OCI-M2 (cell line): Measurements from ENCODE around the gene SPACA5.
"Not testable (repeated sequence)": the region's sequence is repeated elsewhere in the genome, so short reads cannot be mapped to it uniquely, and the experiment has no call there.

Experiments
- DNase-seq: peaks from one replicate; lab custom pipeline; 2025; ENCODE audit not compliant: unreplicated experiment; lab: John Stamatoyannopoulos, UW

Gene SPACA5

DNA sequence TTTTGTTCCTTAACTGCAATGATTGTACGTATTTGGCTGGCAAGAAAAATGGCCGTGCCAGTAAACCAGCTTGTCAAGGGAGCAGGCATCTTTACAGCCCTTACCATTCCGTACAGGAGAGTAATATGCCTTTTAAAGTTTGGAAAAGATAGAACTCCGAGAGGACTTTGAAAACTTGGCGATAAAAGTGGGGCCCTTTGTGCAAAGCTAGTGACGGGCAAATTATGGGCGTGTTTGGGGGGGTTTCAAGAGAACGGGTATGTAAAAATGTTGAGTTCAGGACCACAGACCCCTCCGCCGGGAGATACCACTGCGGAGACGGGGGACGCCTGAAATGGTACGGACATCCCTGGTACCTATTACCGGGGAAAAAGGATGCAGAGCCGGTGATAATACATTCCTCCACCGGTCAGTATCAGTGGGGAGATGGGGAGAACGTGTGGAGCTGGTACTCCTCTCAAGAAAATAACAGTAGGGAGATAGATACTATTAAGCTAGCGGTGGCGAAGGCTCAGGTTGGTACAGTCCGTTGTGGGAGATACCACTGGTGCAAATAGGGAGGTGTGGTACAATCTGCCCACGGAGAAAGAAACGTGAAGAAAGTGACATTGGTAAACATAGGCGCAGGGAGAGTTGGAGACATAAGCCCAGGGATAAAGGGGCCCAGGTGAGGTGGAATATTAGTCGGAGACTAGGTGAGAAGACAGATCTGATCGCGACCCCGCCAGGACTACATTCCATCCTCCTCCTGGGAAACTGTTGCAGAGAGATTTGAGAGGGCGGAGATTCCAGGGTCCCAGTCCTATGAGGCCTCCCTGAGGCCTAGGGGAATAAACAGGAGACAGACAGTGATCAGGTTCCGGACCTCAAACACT, 14.5 kb downstream of the SPACA5 start:
- DNase-seq = peak; percentile 67

- no peak for DNase-seq
Observed at GRCh38 chrX:48022100-48022499, 15.3 kb downstream of the SPACA5 start.

GRCh38 chrX:48022738-48023137, 15.9 kb downstream of the SPACA5 start:
- DNase-seq = no peak

- peak; percentile 9 for DNase-seq
Observed at GRCh38 chrX:48025561-48025960, 18.8 kb downstream of the SPACA5 start.

DNA sequence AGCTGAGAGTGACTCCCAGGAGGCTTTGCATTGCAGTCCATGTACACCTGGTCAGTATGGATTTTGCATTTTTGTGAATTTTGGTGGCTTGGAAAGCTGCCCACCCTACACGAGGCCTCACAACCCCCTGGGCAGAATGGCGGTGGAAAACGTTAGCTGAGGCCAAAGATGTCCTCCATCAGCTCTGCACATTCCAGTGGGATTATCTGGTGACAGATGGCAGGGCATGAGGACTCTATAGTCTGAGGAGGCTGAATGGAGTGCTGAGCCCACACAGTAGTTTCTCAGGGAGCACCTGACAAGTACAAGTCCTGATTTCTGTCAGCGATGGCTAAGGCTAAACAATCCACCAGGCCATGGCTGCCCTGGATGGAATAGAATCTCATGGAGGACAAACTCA, 20.8 kb downstream of the SPACA5 start:
- not testable (repeated sequence) for DNase-seq

- DNase-seq = no peak
Observed at GRCh38 chrX:48028091-48028490, 21.3 kb downstream of the SPACA5 start.

DNA sequence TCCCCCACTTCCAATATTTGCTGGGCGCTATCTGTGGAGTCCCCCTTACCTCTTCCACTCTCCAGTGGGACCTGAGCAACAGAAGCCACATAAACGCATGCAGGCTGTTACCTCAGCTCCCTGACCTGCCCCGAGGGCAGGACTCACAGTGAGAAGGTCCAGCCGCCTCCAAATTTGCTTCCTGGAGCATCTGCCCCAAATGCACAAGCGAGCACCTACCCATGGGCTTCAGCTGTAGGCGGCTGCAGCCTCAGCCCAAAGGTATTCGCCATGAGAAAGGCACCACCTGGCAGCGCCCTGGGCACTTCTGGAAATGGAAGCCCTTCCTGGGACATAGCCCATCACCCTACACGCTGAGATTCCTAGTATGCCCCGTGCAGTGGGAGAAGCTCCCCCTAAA, 23.4 kb downstream of the SPACA5 start:
- DNase-seq = no peak

DNA sequence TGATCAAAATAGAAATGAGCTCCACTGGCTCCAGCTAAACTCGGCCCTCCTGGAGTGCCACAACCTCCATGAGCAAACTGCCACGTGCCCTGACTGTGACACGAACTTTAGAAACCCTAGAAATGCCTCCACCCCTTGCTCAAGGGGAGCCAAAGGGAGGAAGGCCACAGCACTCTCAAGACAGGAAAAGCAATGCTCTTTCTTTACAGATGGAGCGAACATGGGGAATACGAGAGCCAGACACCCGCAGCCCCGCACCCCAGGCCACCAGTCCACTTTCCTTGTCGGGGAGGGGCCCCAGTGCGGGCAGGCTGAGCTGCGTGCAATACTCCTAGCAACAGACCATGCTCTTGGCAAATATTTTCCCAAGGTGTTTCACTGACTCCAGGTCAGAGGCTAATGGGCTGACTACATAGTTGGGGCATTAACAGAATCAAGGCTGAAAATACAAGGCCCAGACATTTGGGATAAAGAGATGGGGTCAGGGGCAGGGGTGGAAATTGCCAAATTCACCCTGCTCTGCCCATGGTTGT, 23.9 kb downstream of the SPACA5 start:
- not testable (repeated sequence) for DNase-seq

DNA sequence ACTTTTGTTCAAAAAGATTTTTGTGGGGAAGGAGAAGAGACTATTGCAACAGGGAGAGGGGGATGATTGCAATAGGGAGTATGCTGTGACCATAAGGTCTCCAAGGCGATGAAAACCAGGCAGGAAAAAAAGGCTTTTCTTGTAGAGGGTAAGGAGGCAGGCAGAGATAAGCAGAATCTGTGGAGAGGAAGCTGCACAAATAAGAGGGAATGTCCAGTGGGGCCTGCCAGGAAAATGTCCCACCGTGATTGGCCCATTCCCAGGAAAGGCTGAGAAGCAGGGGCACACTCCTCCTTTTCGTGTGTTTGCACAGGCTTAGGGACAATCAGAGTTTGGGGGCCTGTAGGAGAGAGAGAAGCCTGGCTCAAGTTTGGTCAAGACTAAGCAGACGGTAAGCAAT, 29.1 kb downstream of the SPACA5 start:
- DNase-seq = no peak

DNA sequence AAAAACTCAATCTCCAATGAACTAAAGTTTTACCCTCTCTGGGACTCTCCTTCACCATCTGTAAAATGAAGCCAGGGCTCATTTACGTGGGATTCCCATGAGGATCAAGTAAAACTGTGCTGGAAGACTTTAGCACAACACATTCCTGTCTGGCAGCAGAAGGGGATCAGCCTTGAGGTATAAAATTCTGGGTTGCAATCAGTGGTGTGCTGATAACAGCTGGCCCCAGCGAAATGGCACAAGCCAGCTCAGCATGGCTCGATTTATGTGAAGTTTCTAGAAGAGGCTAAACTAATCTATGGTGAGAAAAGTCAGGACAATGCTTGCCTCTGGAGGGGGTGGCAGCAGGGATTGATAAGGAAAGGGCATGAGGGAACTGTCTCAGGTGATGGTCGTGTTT, 36.3 kb downstream of the SPACA5 start:
- DNase-seq = no peak

DNA sequence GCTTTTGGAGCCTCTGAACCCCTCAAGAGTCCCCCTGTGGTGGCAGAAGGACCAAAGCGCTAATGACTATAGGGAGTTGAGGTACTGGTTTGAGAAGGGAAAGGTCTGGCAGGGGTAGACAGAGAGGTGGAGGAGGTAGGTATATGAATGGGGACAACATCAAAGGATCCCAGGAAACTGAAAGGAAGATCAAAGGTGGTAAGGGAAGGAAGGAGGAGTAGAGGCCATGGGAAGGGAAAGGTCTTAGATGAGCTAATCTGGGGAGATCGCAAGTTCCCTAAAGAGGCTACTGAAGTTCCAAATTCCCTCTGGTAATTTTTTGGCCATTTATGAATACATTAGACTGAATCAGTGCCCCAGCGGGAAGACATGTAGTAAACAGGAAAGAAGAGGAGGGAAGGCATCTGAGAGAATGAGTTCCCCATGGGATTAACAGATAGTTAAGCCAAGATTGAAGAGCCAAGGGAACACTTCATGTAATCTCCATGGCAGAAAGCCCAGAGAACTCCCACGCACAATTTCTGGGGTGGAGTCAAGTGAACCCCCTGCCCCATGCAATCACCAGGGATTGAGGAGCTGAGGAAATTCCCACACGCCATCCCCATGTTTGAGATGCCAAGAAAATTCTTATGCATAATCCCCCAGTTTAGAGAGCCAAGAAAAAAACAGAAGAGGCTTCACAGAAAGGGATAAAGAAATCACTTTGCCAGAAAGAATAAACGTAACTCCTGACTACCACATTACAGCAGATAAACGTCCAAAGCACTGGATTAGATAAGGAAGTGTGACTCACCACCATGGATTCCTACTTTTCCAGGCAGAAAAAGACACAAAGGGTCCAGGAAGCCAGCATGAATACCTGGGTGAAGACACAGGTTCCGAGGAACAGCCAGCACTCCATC, 38.9 kb downstream of the SPACA5 start:
- DNase-seq = no peak

DNA sequence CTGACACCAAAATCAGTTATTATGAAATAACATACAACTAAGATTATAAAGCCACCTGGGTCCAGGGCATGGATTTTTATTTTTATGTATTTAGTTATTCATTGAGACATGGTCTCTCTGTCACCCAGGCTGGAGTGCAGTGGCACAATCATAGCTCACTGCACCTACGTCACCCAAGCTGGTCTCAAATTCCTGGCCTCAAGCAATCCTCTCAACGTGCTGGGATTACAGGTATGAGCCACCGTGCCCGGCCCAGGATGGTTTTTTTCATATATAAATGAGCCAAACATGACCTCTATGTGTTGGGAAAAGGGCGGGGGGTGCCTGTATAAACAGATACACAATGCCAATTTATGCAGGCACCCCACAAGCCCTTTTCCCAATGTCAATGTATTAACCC, 40.1 kb downstream of the SPACA5 start:
- DNase-seq = no peak

GRCh38 chrX:48058621-48059295, 52.0 kb downstream of the SPACA5 start:
- no peak for DNase-seq

- no peak for DNase-seq
Observed at GRCh38 chrX:48059296-48059639, 52.5 kb downstream of the SPACA5 start.
